Right lobe of liver (tissue), 4 donors: ENCODE data around the gene KLHL34.

Source experiments
- CTCF ChIP-seq, 4 donors: fragments of 200-600 bp in 3 of 4; fragments of 450-650 bp in 1 of 4; IDR thresholded peaks; one replicate each; pipeline versions ENCODE4 v1.5.1 to v1.8.0; 2016 to 2022; ENCODE audit warnings: antibody characterized with exemption in 4 of 4, mild to moderate bottlenecking in 2 of 4
- POLR2A ChIP-seq: fragments of 450-650 bp; IDR thresholded peaks from one replicate; pipeline ENCODE4 v1.6.1; 2017; ENCODE audit warnings: antibody characterized with exemption, mild to moderate bottlenecking
- donor health status: DM: no; HTN: no; CAD: no.
- donor health status: DM: no; HTN: no; CAD: no.
- donor health status: DM: no; HTN: yes; CAD: no.

- no peak for TF ChIP-seq POLR2A
- no peak for TF ChIP-seq CTCF (IDR thresholded peaks at IDR 0.05)
These were observed 33.4 kb upstream of the KLHL34 start for GRCh38 chrX:21691512-21692018.
